Measurements from ENCODE around the gene GTSF1L.

Gene GTSF1L

DNA sequence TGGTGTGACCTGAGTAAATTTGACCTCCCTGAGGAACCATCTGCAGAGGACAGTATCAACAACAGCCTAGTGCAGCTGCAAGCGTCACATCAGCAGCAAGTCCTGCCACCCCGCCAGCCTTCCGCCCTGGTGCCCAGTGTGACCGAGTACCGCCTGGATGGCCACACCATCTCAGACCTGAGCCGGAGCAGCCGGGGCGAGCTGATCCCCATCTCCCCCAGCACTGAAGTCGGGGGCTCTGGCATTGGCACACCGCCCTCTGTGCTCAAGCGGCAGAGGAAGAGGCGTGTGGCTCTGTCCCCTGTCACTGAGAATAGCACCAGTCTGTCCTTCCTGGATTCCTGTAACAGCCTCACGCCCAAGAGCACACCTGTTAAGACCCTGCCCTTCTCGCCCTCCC is 24.3 kb downstream of the GTSF1L start:
- Histone ChIP-seq H3K4me3 (ENCODE audit: low read length) (no peak overlapping the region), H3K4me1 (ENCODE audit: control insufficient read depth, insufficient read depth, low read length) (no peaks in the 10 kb centered on the region), H3K27me3 (ENCODE audit: control insufficient read depth, insufficient read depth, low read length) (no peaks in the 10 kb centered on the region), H3K36me3 (ENCODE audit: control insufficient read depth, insufficient read depth, low read length) (no peaks in the 10 kb centered on the region), H3K9ac (ENCODE audit: low read length) (no peak overlapping the region), H3K9me3 (ENCODE audit: control insufficient read depth, low read length) (no peaks in the 10 kb centered on the region)

DNA sequence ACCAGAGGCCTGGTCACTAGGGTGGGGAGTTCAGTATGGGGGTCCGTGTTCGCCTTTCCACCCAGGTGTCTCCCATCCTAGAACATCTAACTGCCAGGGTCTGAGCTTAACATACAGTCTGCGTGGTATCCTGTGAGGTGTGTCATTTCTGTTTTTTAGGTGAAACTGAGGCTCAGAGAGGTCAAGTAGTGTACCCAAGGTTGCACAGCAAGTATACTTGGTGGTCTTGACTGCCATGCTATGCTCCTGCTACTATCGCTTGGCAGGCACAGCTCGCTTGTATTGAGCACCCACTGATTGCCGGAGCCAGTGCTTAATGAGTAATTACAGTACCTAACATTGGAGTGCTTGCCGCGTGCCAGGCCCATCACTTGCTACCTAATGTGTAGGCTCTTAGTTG is 26.2 kb downstream of the GTSF1L start:
- H3K4me3 ChIP-seq (ENCODE audit: low read length), result no peak overlapping the region
- no peaks in the 10 kb centered on the region for H3K4me1 ChIP-seq (ENCODE audit: control insufficient read depth, insufficient read depth, low read length)
- H3K36me3 ChIP-seq (ENCODE audit: control insufficient read depth, insufficient read depth, low read length), result no peaks in the 10 kb centered on the region
- no peaks in the 10 kb centered on the region for H3K9me3 ChIP-seq (ENCODE audit: control insufficient read depth, low read length)
- H3K9ac ChIP-seq (ENCODE audit: low read length), result no peak overlapping the region
- no peaks in the 10 kb centered on the region for H3K27me3 ChIP-seq (ENCODE audit: control insufficient read depth, insufficient read depth, low read length)

DNA sequence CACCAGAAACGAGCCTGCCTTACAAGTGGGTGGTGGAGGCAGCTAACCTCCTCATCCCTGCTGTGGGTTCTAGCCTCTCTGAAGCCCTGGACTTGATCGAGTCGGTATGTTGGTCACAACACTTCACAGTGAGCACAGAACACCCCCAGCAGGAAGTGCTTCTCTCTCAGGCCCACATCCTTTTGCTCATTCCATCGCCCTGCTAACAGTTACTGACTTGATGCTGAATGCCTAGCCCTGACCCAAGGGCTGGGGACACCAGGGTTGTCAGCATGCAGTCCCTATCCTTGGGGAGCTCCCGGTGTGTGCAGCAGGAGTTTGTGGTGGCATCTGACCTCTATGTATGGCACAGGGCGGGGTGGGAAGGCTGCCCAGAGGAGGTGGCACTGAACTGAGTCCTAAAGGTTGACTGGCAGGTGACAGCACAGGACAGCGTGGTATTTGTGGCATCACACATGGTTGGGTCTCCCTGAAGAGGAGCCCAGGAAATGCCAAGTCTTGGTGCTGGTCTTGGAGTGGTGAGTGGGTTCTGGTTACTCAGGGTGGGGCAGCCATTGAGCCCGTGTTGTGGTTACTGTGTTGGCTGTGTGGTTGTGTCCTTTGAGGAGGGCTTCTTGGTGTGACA is 26.7 kb downstream of the GTSF1L start:
- no peak overlapping the region for H3K4me3 ChIP-seq (ENCODE audit: low read length)
- H3K36me3 ChIP-seq (ENCODE audit: control insufficient read depth, insufficient read depth, low read length), result no peaks in the 10 kb centered on the region
- no peaks in the 10 kb centered on the region for H3K9me3 ChIP-seq (ENCODE audit: control insufficient read depth, low read length)
- H3K4me1 ChIP-seq (ENCODE audit: control insufficient read depth, insufficient read depth, low read length), result no peaks in the 10 kb centered on the region
- no peak overlapping the region for H3K9ac ChIP-seq (ENCODE audit: low read length)
- no peaks in the 10 kb centered on the region for H3K27me3 ChIP-seq (ENCODE audit: control insufficient read depth, insufficient read depth, low read length)

DNA sequence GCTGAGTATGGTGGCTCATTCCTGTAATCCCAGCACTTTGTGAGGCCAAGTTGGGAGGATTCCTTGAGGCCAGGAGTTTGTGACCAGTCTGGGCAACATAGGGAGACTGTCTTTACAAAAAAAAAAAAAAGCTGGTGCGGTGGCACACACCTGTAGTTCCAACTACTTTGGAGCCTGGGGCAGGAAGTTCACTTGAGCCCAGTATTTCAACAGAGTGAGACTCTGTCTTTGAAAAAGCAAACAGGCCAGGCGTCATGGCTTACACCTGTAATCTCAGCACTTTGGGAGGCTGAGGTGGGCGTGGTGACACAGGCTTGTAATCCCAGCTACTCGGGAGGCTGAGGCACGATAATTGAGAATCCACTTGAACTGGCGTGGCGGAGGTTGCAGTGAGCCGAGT is 31.2 kb downstream of the GTSF1L start:
- H3K36me3 ChIP-seq (ENCODE audit: control insufficient read depth, insufficient read depth, low read length), result no peaks in the 10 kb centered on the region
- no peak overlapping the region for H3K4me3 ChIP-seq (ENCODE audit: low read length)
- H3K9ac ChIP-seq (ENCODE audit: low read length), result no peak overlapping the region
- no peaks in the 10 kb centered on the region for H3K27me3 ChIP-seq (ENCODE audit: control insufficient read depth, insufficient read depth, low read length)
- H3K4me1 ChIP-seq (ENCODE audit: control insufficient read depth, insufficient read depth, low read length), result no peaks in the 10 kb centered on the region
- no peaks in the 10 kb centered on the region for H3K9me3 ChIP-seq (ENCODE audit: control insufficient read depth, low read length)

DNA sequence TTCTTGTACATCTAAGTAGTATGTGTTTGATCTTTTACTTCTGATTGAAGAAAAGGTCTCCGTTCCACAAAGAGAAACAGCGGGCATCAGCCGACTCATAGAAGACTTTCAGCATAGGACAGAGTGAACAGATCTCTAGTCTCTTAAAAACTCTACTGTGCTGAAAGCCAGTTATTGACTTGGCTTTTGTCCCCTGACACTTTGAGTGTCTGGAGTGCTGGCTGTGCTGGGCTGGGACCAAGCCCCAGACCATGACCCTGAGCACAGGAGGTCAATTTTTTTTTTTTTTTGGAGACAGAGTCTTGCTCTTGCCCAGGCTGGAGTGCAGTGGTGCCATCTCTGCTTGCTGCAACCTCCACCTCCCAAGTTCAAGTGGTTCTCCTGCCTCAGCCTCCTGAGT is 32.0 kb downstream of the GTSF1L start:
- H3K27me3 ChIP-seq (ENCODE audit: control insufficient read depth, insufficient read depth, low read length), result no peaks in the 10 kb centered on the region
- H3K9ac ChIP-seq (ENCODE audit: low read length), result no peak overlapping the region
- no peaks in the 10 kb centered on the region for H3K4me1 ChIP-seq (ENCODE audit: control insufficient read depth, insufficient read depth, low read length)
- H3K4me3 ChIP-seq (ENCODE audit: low read length), result no peak overlapping the region
- H3K9me3 ChIP-seq (ENCODE audit: control insufficient read depth, low read length), result no peaks in the 10 kb centered on the region
- no peaks in the 10 kb centered on the region for H3K36me3 ChIP-seq (ENCODE audit: control insufficient read depth, insufficient read depth, low read length)

DNA sequence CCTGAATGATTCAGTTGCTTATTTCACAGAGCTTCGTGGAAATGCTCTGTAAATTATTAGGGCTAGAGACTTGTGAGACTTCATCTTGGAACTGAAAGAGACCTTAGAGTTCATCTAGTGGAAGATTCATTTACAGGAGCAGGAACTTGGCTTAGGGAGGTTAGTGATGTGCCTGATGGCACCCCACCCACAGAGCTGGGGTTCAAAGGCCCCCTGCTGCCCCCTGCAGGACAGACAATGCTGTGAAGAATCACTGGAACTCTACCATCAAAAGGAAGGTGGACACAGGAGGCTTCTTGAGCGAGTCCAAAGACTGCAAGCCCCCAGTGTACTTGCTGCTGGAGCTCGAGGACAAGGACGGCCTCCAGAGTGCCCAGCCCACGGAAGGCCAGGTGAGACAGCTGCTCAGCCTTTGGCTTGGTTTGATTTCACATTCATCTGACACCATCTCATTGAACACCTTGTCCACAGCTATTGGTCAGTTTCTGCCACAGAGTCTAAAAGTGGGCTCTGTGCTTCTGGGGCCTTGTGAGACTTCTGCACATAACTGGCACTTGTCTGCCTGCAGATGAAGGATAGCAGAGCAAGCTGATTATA is 34.8 kb downstream of the GTSF1L start:
- H3K36me3 ChIP-seq (ENCODE audit: control insufficient read depth, insufficient read depth, low read length), result no peaks in the 10 kb centered on the region
- H3K9me3 ChIP-seq (ENCODE audit: control insufficient read depth, low read length), result no peaks in the 10 kb centered on the region
- no peaks in the 10 kb centered on the region for H3K27me3 ChIP-seq (ENCODE audit: control insufficient read depth, insufficient read depth, low read length)
- H3K9ac ChIP-seq (ENCODE audit: low read length), result no peak overlapping the region
- no peaks in the 10 kb centered on the region for H3K4me1 ChIP-seq (ENCODE audit: control insufficient read depth, insufficient read depth, low read length)
- H3K4me3 ChIP-seq (ENCODE audit: low read length), result no peak overlapping the region

DNA sequence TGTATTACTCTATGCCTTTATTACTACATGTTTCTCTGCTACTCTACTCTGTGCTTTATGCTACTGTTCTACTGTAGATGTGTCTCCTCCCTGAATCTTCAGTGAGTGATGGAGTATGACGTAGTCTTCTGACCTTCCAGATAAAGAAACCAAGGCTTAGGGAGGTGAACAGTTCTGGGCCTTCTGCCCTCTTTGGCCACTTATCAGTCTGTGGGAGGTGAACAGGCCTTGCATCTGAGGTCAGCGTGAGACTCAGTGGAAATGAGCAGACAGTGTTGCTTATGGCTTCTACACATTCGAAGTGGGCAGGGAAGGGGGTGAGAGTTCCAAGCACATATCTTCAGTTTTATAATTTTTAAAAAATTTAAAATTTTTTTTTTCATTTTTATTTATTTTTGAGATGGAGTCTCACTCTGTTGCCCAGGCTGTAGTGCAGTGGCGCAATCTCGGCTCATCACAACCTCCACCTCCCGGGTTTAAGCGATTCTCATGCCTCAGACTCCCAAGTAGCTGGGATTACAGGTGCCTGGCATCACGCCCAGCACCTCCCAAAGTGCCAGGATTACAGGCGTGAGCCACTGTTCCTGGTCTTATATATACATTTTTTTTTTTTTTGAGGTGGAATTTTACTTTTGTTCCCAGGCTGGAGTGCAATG is 35.7 kb downstream of the GTSF1L start:
- no peaks in the 10 kb centered on the region for H3K27me3 ChIP-seq (ENCODE audit: control insufficient read depth, insufficient read depth, low read length)
- H3K4me3 ChIP-seq (ENCODE audit: low read length), result no peak overlapping the region
- no peaks in the 10 kb centered on the region for H3K9me3 ChIP-seq (ENCODE audit: control insufficient read depth, low read length)
- H3K36me3 ChIP-seq (ENCODE audit: control insufficient read depth, insufficient read depth, low read length), result no peaks in the 10 kb centered on the region
- no peak overlapping the region for H3K9ac ChIP-seq (ENCODE audit: low read length)
- H3K4me1 ChIP-seq (ENCODE audit: control insufficient read depth, insufficient read depth, low read length), result no peaks in the 10 kb centered on the region

DNA sequence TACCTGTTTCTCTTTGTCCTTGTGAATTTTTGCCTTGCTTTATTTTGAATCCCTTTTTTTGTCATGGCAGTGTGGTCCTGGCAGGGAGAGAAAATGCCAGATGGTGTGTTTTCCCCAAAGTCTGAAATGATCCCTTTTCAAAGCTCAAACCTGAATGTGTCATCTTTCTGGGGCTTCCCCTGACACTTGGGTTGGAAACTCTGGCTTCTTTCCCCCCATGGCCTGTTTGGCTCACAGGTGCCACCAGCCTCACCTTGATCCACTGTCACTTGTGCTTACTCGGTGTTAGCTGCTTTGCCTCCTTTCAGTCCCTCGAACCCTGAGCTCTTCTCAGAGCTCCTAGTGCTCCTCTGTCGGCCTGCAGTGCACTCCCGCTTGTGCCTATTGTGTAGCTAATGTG is 37.6 kb downstream of the GTSF1L start:
- Histone ChIP-seq H3K27me3 (ENCODE audit: control insufficient read depth, insufficient read depth, low read length) (no peaks in the 10 kb centered on the region), H3K9me3 (ENCODE audit: control insufficient read depth, low read length) (no peaks in the 10 kb centered on the region), H3K36me3 (ENCODE audit: control insufficient read depth, insufficient read depth, low read length) (no peaks in the 10 kb centered on the region), H3K9ac (ENCODE audit: low read length) (no peak overlapping the region), H3K4me1 (ENCODE audit: control insufficient read depth, insufficient read depth, low read length) (no peaks in the 10 kb centered on the region), H3K4me3 (ENCODE audit: low read length) (no peak overlapping the region)

DNA sequence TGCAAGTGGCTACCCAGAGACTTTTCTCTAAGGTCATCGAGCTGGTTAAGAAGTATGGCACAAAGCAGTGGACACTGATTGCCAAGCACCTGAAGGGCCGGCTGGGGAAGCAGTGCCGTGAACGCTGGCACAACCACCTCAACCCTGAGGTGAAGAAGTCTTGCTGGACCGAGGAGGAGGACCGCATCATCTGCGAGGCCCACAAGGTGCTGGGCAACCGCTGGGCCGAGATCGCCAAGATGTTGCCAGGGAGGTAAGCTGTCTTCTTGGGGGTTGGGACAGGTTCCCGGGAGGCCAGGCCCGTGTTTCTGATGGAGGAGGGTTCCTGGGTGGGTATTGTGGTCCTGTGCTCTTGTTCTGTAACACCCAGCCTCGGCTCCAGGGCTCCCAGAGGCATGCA is 40.0 kb downstream of the GTSF1L start:
- H3K27me3 ChIP-seq (ENCODE audit: control insufficient read depth, insufficient read depth, low read length), result no peaks in the 10 kb centered on the region
- no peaks in the 10 kb centered on the region for H3K36me3 ChIP-seq (ENCODE audit: control insufficient read depth, insufficient read depth, low read length)
- no peaks in the 10 kb centered on the region for H3K4me1 ChIP-seq (ENCODE audit: control insufficient read depth, insufficient read depth, low read length)
- H3K4me3 ChIP-seq (ENCODE audit: low read length), result no peak overlapping the region
- no peak overlapping the region for H3K9ac ChIP-seq (ENCODE audit: low read length)
- H3K9me3 ChIP-seq (ENCODE audit: control insufficient read depth, low read length), result no peaks in the 10 kb centered on the region

DNA sequence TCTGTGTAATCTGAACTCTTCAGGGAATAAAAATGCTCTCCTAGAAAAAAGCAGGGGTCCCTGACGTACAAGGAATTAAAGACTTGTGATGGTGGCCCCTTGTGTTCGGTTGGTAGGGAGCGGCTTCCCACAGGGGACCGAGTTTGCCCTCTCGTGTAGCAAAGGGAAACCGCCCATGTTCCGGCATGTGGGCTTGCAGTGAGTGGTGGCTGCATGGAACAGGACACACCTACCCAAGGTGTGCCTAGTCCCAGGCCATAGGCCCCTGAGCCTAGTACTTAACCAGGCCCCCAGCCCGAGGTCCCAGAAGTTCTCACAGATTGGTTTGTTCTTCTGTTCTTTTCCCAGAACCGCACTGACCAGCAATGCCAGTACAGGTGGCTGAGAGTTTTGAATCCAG is 44.4 kb downstream of the GTSF1L start:
- Histone ChIP-seq H3K4me1 (ENCODE audit: control insufficient read depth, insufficient read depth, low read length) (no peaks in the 10 kb centered on the region), H3K9ac (ENCODE audit: low read length) (no peak overlapping the region), H3K36me3 (ENCODE audit: control insufficient read depth, insufficient read depth, low read length) (no peaks in the 10 kb centered on the region), H3K9me3 (ENCODE audit: control insufficient read depth, low read length) (no peaks in the 10 kb centered on the region), H3K4me3 (ENCODE audit: low read length) (no peak overlapping the region), H3K27me3 (ENCODE audit: control insufficient read depth, insufficient read depth, low read length) (no peaks in the 10 kb centered on the region)

DNA sequence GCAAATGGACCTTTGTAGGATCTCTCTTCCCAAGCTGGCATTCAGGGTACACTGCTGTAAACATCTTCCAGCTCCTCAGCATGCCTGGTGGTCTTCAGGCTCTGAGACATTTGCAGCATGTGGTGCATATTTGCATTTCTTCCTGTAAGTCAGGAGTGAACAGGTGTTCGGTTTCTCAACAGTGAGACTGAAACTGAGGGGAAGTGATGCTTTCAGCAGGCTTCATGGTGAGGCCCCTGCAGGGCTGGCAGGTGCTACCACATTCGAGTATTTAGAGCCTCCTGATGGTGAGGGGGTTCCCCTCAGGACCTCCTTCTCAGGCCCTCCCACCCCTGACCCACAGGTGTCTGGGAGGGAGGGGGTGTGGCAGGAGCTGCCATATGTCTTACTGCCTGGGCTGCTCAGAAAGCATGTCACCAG is 44.8 kb downstream of the GTSF1L start:
- no peaks in the 10 kb centered on the region for H3K4me1 ChIP-seq (ENCODE audit: control insufficient read depth, insufficient read depth, low read length)
- H3K36me3 ChIP-seq (ENCODE audit: control insufficient read depth, insufficient read depth, low read length), result no peaks in the 10 kb centered on the region
- no peaks in the 10 kb centered on the region for H3K27me3 ChIP-seq (ENCODE audit: control insufficient read depth, insufficient read depth, low read length)
- H3K9me3 ChIP-seq (ENCODE audit: control insufficient read depth, low read length), result no peaks in the 10 kb centered on the region
- no peak overlapping the region for H3K4me3 ChIP-seq (ENCODE audit: low read length)
- no peak overlapping the region for H3K9ac ChIP-seq (ENCODE audit: low read length)

DNA sequence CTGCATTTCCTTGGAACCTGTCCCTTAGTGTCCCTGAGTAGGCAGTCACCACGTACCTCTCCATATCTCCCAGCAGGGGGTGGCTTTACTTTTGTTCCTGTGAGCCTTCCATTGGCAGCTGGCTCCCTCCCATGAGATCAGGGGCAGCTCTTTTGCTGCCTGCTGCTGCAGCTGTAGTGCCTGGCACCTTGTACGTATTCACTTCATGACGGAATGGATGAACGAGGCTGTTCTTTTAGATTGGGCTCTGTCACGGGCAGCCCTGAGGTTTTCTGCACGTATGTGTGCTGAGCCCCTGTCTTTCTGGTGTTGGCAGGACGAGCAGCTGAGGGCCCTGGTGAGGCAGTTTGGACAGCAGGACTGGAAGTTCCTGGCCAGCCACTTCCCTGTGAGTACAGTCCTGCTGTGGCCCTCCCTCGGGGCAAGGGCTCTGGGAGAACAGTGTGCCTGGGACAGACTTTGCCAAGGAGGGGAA is 45.3 kb downstream of the GTSF1L start:
- no peak overlapping the region for H3K4me3 ChIP-seq (ENCODE audit: low read length)
- no peaks in the 10 kb centered on the region for H3K27me3 ChIP-seq (ENCODE audit: control insufficient read depth, insufficient read depth, low read length)
- no peaks in the 10 kb centered on the region for H3K36me3 ChIP-seq (ENCODE audit: control insufficient read depth, insufficient read depth, low read length)
- no peaks in the 10 kb centered on the region for H3K9me3 ChIP-seq (ENCODE audit: control insufficient read depth, low read length)
- no peaks in the 10 kb centered on the region for H3K4me1 ChIP-seq (ENCODE audit: control insufficient read depth, insufficient read depth, low read length)
- no peak overlapping the region for H3K9ac ChIP-seq (ENCODE audit: low read length)

All from mucosa of stomach (tissue), 1 donor.